GM19240 (cell line): ENCODE data around the gene MED14.
"Not testable (repeated sequence)": the region's sequence is repeated elsewhere in the genome, so short reads cannot be mapped to it uniquely, and the experiment has no call there.

Experiments
- DNase-seq: peaks from one replicate; pipeline ENCODE4 v3.0.0; 2011; ENCODE audit warnings: low spot score; ENCODE audit not compliant: insufficient read length

The MED14 gene

GRCh38 chrX:40735325-40736169, at the start of gene MED14:
Gene MED14, minus strand, starts transcription at chrX:40735542. Its CDS starts 130 bp downstream, at chrX:40735412.
- DNase-seq: peak; percentile 49

GRCh38 chrX:40784516-40785151, 49.3 kb upstream of the MED14 start:
- no peak for DNase-seq

- not testable (repeated sequence) for DNase-seq
Observed at GRCh38 chrX:40782644-40783259, 47.4 kb upstream of the MED14 start.

- DNase-seq: no peak
Observed at GRCh38 chrX:40780951-40781350, 45.6 kb upstream of the MED14 start.

GRCh38 chrX:40780082-40780481, 44.7 kb upstream of the MED14 start:
- DNase-seq: no peak

- DNase-seq: no peak
Observed at GRCh38 chrX:40778861-40779575, 43.7 kb upstream of the MED14 start.

- no peak for DNase-seq
Observed at GRCh38 chrX:40773809-40774208, 38.5 kb upstream of the MED14 start.

- no peak for DNase-seq
Observed at GRCh38 chrX:40773188-40773587, 37.8 kb upstream of the MED14 start.

- DNase-seq: no peak
Observed at GRCh38 chrX:40772290-40772689, 36.9 kb upstream of the MED14 start.

GRCh38 chrX:40761762-40762161, 26.4 kb upstream of the MED14 start:
- no peak for DNase-seq

- DNase-seq: no peak
Observed at GRCh38 chrX:40759374-40759773, 24.0 kb upstream of the MED14 start.

- no peak for DNase-seq
Observed at GRCh38 chrX:40757058-40757457, 21.7 kb upstream of the MED14 start.

- DNase-seq: no peak
Observed at GRCh38 chrX:40755291-40756249, 20.2 kb upstream of the MED14 start.

- no peak for DNase-seq
Observed at GRCh38 chrX:40749681-40750494, 14.5 kb upstream of the MED14 start.

GRCh38 chrX:40748977-40749376, 13.6 kb upstream of the MED14 start:
- no peak for DNase-seq

GRCh38 chrX:40746521-40746920, 11.2 kb upstream of the MED14 start:
- DNase-seq: no peak

- no peak for DNase-seq
Observed at GRCh38 chrX:40736170-40736505, 796 bp upstream of the MED14 start.

GRCh38 chrX:40734971-40735324, 394 bp downstream of the MED14 start:
- DNase-seq: no peak

GRCh38 chrX:40733706-40734105, 1.6 kb downstream of the MED14 start:
- DNase-seq: no peak

GRCh38 chrX:40732499-40732898, 2.8 kb downstream of the MED14 start:
- DNase-seq: not testable (repeated sequence)
